HUES48 (cell line): ENCODE results near the gene ROR1.

Experiments used
- H3K27ac ChIP-seq: one replicate; pipeline ENCODE4 v1.7.0; 2013; ENCODE audit warnings: low read depth, low read length, inconsistent platforms
- H3K27me3 ChIP-seq: 2 replicates; pipeline ENCODE4 v1.6.1; 2013; ENCODE audit warnings: mild to moderate bottlenecking, low read length; ENCODE audit not compliant: control insufficient read depth, insufficient read depth
- H3K36me3 ChIP-seq: 2 replicates; pipeline ENCODE4 v1.6.1; 2013; ENCODE audit warnings: low read length; ENCODE audit not compliant: control insufficient read depth, insufficient read depth
- H3K4me1 ChIP-seq: 2 replicates; pipeline ENCODE4 v1.6.1; 2013; ENCODE audit warnings: mild to moderate bottlenecking, low read length; ENCODE audit not compliant: control insufficient read depth, insufficient read depth
- H3K4me3 ChIP-seq: 2 replicates; pipeline ENCODE4 v1.5.1; 2013; ENCODE audit warnings: mild to moderate bottlenecking, low read depth, low read length
- H3K9ac ChIP-seq: 2 replicates; pipeline ENCODE4 v1.6.1; 2013; ENCODE audit warnings: mild to moderate bottlenecking, low read depth, low read length, moderate library complexity
- H3K9me3 ChIP-seq: 2 replicates; pipeline ENCODE4 v1.6.1; 2013; ENCODE audit warnings: low read length; ENCODE audit not compliant: control insufficient read depth, insufficient read depth

The ROR1 gene

GRCh38 chr1:63742526-63742925, 31.3 kb upstream of the ROR1 start:
- no peaks in the 10 kb centered on the region for H3K27me3 ChIP-seq
- H3K4me3 ChIP-seq, result no peak overlapping the region
- no peaks in the 10 kb centered on the region for H3K9me3 ChIP-seq
- H3K36me3 ChIP-seq, result no peaks in the 10 kb centered on the region
- no peak overlapping the region for H3K9ac ChIP-seq
- no peak overlapping the region for H3K27ac ChIP-seq
- peaks cover 16% of the 10 kb centered on the region for H3K4me1 ChIP-seq

- H3K4me3 ChIP-seq, result no peak overlapping the region
- H3K36me3 ChIP-seq, result no peaks in the 10 kb centered on the region
- peaks cover 16% of the 10 kb centered on the region for H3K4me1 ChIP-seq
- H3K27me3 ChIP-seq, result no peaks in the 10 kb centered on the region
- H3K9me3 ChIP-seq, result no peaks in the 10 kb centered on the region
- no peak overlapping the region for H3K9ac ChIP-seq
- H3K27ac ChIP-seq, result no peak overlapping the region
Measured at GRCh38 chr1:63743781-63744180, 30.0 kb upstream of the ROR1 start.

- Histone ChIP-seq H3K27me3 (no peaks in the 10 kb centered on the region), H3K27ac (peak overlapping the region; percentile 54), H3K4me1 (peaks cover 16% of the 10 kb centered on the region), H3K9ac (peak overlapping the region; percentile 27; the same call in 1 of the 2 replicates), H3K9me3 (no peaks in the 10 kb centered on the region), H3K36me3 (no peaks in the 10 kb centered on the region), H3K4me3 (peak overlapping the region; percentile 38; the same call in 1 of the 2 replicates)
Measured at GRCh38 chr1:63746129-63746864, 27.5 kb upstream of the ROR1 start.

- no peaks in the 10 kb centered on the region for H3K9me3 ChIP-seq
- peaks cover 16% of the 10 kb centered on the region for H3K4me1 ChIP-seq
- no peak overlapping the region for H3K9ac ChIP-seq
- no peak overlapping the region for H3K27ac ChIP-seq
- no peak overlapping the region for H3K4me3 ChIP-seq
- H3K36me3 ChIP-seq, result no peaks in the 10 kb centered on the region
- H3K27me3 ChIP-seq, result no peaks in the 10 kb centered on the region
Measured at GRCh38 chr1:63747445-63747844, 26.4 kb upstream of the ROR1 start.

GRCh38 chr1:63748046-63748580, 25.7 kb upstream of the ROR1 start:
- Histone ChIP-seq H3K4me1 (peaks cover 16% of the 10 kb centered on the region), H3K9me3 (no peaks in the 10 kb centered on the region), H3K27ac (no peak overlapping the region)

GRCh38 chr1:63748641-63749040, 25.2 kb upstream of the ROR1 start:
- no peak overlapping the region for H3K4me3 ChIP-seq
- H3K4me1 ChIP-seq, result peaks cover 16% of the 10 kb centered on the region
- H3K27me3 ChIP-seq, result no peaks in the 10 kb centered on the region
- H3K9ac ChIP-seq, result no peak overlapping the region
- H3K36me3 ChIP-seq, result no peaks in the 10 kb centered on the region
- H3K9me3 ChIP-seq, result no peaks in the 10 kb centered on the region
- no peak overlapping the region for H3K27ac ChIP-seq

More at GRCh38 chr1:63748046-63748580, 25.7 kb upstream of the ROR1 start:
- H3K4me3 ChIP-seq, result no peak overlapping the region
- H3K27me3 ChIP-seq, result no peaks in the 10 kb centered on the region
- H3K9ac ChIP-seq, result no peak overlapping the region
- H3K36me3 ChIP-seq, result no peaks in the 10 kb centered on the region

- Histone ChIP-seq H3K9ac (no peak overlapping the region), H3K27me3 (no peaks in the 10 kb centered on the region), H3K36me3 (no peaks in the 10 kb centered on the region), H3K4me3 (no peak overlapping the region), H3K4me1 (peaks cover 15% of the 10 kb centered on the region), H3K27ac (no peak overlapping the region), H3K9me3 (no peaks in the 10 kb centered on the region)
Measured at GRCh38 chr1:63750721-63751120, 23.1 kb upstream of the ROR1 start.

GRCh38 chr1:63752176-63752575, 21.6 kb upstream of the ROR1 start:
- Histone ChIP-seq H3K4me1 (peaks cover 3% of the 10 kb centered on the region), H3K4me3 (no peak overlapping the region), H3K9ac (no peak overlapping the region), H3K27ac (no peak overlapping the region), H3K27me3 (no peaks in the 10 kb centered on the region), H3K36me3 (no peaks in the 10 kb centered on the region), H3K9me3 (no peaks in the 10 kb centered on the region)

GRCh38 chr1:63753591-63753990, 20.2 kb upstream of the ROR1 start:
- Histone ChIP-seq H3K9me3 (no peaks in the 10 kb centered on the region), H3K36me3 (no peaks in the 10 kb centered on the region), H3K9ac (no peak overlapping the region), H3K4me3 (no peak overlapping the region), H3K4me1 (no peaks in the 10 kb centered on the region), H3K27ac (no peak overlapping the region), H3K27me3 (no peaks in the 10 kb centered on the region)

- no peaks in the 10 kb centered on the region for H3K4me1 ChIP-seq
- H3K4me3 ChIP-seq, result no peak overlapping the region
- no peaks in the 10 kb centered on the region for H3K9me3 ChIP-seq
- H3K27me3 ChIP-seq, result no peaks in the 10 kb centered on the region
- H3K27ac ChIP-seq, result no peak overlapping the region
- H3K36me3 ChIP-seq, result no peaks in the 10 kb centered on the region
- no peak overlapping the region for H3K9ac ChIP-seq
Measured at GRCh38 chr1:63756839-63757238, 17.0 kb upstream of the ROR1 start.

- H3K4me1 ChIP-seq, result no peaks in the 10 kb centered on the region
- no peak overlapping the region for H3K4me3 ChIP-seq
- no peaks in the 10 kb centered on the region for H3K9me3 ChIP-seq
- no peaks in the 10 kb centered on the region for H3K36me3 ChIP-seq
- H3K27me3 ChIP-seq, result no peaks in the 10 kb centered on the region
- no peak overlapping the region for H3K9ac ChIP-seq
- no peak overlapping the region for H3K27ac ChIP-seq
Measured at GRCh38 chr1:63757334-63757733, 16.5 kb upstream of the ROR1 start.
